HG03439 (cell line): Measurements from ENCODE around the gene GDF10.

Experiments used
- ATAC-seq: cut with Tn5 transposase; IDR thresholded peaks from one replicate; pipeline ENCODE4 v1.9.1; 2021; ENCODE audit warnings: mild to moderate bottlenecking, moderate library complexity; ENCODE audit not compliant: unreplicated experiment

GDF10 gene

GRCh38 chr10:47291682-47292081 lies 8.3 kb upstream of the GDF10 start:
- no peak for ATAC-seq

DNA sequence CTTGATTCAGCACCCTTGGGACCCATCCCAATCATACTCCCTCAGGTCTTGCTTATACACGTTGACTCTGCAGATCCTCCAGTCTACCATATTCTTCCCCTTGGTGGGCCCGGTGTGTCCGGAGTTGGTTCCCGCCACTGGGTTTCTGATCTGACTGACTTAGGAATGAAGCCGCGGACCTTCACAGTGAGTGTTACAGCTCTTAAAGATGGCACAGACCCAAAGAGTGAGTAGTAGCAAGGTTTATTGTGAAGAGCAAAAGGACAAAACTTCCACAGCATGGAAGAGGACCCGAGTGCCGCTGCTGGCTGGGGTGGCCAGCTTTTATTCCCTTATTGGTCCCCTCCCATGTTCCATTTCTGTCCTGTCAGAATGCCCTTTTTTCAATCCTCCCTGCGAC lies 5.9 kb upstream of the GDF10 start:
- ATAC-seq: no peak

DNA sequence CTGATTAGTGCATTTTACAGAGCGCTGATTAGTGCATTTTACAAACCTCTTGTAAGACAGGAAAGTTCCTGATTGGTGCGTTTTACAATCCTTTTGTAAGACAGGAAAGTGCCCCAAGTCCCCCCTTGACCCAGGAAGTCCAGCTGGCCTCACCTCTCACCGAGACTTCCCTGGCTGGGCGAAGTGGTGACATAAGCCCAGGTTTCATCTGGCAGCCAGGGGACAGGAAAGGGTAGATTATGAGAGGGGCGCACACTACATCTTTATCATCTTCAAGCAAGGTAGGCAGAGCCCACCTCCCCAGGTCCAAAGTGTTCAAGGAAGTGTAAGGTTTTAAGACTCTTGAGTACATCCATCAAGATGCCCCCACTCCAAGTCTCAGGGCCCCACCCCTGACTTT lies 5.5 kb upstream of the GDF10 start:
- ATAC-seq: no peak

DNA sequence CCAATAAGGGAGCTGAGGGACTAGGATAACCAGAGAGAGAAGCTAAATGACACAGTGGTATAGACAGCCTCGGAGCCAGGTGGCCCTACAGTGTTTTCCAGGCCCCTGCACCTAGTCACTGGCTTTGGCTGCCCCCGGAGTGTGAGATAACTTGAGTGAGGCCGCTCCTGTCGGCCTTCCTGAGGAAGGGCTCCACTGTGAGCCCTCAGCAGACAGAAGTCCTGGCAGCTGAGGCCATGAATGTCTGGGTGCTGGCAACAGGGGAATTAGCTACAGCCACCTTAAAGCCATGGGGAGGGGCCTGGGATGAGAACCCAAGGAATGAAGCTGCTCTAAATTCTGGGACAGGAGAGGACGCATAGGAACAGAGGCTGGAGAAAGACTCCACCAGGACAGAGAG lies 4.6 kb upstream of the GDF10 start:
- no peak for ATAC-seq

GRCh38 chr10:47296156-47296894 lies 3.7 kb upstream of the GDF10 start:
- ATAC-seq: no peak

DNA sequence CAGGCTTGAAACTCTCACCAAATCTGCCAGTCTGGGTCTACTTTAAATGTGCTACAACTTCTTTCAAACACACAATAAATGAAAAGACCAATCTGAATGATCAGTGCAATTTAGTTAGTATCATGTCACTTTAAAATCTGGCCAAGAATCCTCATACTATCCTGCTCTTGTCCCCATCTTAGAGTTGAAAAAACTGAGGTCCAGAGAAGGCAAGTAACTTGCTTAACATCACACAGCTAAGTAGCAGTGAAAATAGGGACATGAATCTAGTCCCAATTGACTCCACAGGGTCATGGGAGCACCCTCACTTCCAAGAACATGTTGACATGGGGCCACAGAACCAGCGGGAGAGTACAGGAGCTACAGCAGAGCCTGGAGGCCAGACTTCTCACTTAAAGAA lies 3.1 kb upstream of the GDF10 start:
- no peak for ATAC-seq

DNA sequence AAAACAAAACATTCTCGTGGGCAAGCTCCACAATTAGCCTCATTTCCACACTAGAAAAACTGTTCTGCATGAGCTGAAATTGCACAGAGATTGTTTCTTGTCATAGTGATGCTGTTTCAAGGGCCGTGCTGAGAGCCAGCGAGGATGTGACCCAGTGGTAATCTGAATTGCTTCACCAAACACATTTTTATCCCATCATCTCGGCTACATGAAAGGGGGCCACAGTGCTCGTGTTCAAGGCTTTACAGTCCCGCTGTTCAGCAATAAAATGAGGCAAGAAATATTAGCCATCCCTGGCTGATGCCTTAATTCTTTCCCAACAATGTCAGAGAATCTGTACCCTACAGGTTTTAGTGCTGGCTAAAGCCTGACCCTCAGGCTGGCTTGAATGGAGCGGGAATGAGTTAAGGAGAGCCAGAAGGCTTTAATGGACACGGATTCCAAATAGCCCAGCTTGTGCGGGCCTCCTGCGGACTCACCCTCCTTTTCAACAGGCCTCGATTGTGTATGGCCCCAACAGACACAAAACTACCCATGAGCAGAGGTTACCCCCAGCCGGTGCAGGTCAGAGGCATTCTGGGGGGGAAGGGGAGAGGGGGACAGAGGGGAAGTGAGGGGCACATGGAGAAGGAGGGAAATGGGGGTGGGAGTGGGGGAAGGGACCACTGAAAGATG lies 2.0 kb upstream of the GDF10 start:
- no peak for ATAC-seq

DNA sequence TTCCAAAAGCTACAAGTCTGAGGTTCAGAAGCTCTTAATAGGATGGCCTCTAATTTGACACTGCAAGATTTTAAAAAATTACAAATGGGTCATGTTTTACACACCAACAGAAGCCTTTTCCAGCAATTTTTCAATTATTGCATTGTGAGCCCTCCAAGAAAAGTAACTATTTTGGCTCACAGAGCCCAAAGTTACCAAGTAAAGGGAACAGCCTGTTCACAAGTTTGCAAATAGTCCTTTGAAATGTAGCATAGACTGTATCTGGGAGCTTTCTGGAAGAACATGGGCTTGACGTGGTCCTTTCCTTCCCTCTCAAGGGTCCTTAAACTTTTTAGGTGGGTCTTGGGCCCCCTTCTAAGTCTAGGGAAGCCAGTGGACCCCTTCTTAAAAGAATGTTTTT lies 1.3 kb upstream of the GDF10 start:
- no peak for ATAC-seq

- ATAC-seq: no peak
These were observed 483 bp downstream of the GDF10 start for GRCh38 chr10:47300429-47300931.

DNA sequence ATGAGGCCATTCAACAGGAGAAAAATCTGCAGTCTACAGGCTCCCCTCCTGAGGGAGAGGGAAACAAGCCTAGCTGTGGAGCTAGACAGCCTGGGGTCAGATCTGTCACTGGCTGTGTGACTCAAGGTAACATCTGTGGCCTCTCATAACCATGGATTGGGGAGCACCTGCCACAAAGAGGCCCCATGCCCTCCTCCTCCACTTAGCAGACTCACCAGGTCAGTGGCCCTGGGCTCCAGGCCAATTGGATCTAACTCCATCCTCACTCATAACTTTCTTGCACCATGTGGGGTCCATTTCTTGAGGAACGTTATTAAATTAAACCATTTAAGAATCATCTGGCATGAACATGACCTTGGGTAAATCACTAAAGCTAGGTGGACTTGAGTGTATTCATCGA lies 1.8 kb downstream of the GDF10 start:
- ATAC-seq: no peak

GRCh38 chr10:47303105-47303504 lies 3.1 kb downstream of the GDF10 start:
- no peak for ATAC-seq

GRCh38 chr10:47303866-47304265 lies 3.9 kb downstream of the GDF10 start:
- ATAC-seq: no peak

DNA sequence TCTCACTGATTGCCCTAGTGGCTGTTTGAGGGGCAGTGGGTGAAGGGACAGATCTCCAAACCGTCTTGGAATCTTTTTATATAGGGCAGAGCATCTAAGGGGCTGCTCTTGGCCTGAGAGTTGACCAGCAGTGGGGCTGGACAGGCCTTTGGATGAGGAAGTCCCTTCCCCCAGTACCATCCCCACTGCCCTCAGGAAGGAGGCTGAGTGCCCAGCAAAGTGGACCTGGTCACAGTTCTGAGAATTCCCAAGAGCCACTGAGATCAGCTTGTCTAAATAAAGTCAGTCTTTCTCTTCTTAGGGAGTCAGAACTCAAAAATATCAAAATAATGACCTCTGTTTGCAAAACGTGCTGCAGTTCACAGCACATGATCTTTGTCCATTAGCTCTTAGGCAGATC lies 5.6 kb downstream of the GDF10 start:
- ATAC-seq: no peak

GRCh38 chr10:47306387-47307210 lies 6.6 kb downstream of the GDF10 start:
- ATAC-seq: no peak

- ATAC-seq: no peak
These were observed 7.4 kb downstream of the GDF10 start for GRCh38 chr10:47307381-47307780.

DNA sequence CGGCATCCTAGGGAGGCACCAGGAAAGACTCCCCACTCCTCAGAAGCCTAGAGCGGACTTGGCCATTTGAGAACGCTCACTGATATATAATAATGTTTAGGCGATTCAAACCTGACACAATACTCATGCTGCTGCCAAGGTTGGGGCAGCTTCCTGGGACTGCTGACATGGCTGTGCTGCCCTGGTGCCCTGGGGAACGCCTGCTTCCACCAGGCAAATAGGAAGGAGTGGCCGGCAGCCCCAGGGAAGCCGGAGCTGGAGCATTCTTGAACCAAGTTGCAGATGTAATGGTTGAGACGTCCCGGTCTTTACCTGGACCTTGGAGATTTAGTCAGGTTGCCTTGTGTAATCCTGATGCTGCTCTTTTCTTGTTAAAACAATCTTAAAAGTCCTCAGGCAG lies 8.8 kb downstream of the GDF10 start:
- ATAC-seq: no peak

DNA sequence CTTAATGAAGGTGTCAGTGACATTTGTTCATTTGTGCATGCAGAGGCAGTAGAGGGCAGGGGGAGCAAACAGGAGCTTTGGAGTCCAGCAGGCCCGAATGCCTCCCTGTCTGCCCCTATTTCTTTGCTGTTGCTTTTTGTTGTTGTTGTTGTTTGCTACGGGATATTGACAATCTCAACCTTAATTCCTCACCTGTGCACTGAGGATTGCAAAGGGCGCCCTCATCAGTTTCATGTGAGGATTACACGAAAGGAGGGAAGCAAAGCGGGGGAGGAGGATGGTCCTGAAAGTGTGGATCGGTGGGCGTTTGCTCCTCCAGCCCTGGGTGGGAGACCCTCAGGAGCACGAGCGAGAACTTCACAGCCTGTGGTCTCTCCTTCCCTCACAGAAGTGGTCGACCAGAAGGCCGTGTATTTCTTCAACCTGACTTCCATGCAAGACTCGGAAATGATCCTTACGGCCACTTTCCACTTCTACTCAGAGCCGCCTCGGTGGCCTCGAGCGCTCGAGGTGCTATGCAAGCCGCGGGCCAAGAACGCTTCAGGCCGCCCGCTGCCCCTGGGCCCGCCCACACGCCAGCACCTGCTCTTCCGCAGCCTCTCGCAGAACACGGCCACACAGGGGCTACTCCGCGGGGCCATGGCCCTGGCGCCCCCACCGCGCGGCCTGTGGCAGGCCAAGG lies 9.6 kb downstream of the GDF10 start:
- ATAC-seq: no peak

- ATAC-seq: no peak
These were observed 10.1 kb downstream of the GDF10 start for GRCh38 chr10:47310090-47310505.

DNA sequence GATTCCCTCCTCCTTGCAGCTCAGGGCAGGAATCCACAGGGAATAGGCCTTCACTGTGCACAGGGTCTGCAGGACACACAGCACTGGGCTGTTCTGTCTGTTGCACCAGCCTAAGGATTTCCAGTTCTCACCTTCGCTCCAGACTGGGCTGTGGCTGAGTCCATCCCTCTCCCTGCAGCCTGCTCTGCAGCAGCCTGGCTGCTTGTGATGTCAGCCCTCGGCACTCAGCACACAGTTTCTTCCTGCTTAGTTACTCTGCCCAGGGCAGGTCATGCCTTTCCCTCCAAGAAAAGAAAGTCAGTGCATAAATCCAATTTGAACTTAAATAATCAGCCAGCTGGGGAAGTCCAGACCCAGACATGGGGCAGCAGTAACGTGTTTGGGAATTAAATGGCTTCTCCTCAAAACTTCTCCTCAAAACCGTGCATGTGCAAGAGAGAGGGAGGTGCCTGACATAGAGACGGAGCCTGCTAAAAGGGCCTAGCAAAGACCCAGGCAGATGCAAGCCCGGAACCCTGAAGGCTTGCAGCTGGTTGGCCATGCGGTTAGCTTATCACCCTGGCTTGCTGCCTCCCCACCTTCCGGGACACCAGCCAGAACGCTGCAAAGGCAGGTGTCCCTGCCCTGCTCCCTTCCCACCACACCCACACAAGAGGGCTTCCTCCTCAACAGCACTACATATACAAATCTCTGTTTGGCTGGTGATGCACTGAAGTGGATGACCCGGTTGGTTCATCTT lies 11.4 kb downstream of the GDF10 start:
- no peak for ATAC-seq

- ATAC-seq: no peak
These were observed 12.1 kb downstream of the GDF10 start for GRCh38 chr10:47311932-47312662.
